Posterior vena cava (tissue), 2 donors: ENCODE data around the gene NID1. TPM values are rescaled to one million over a fixed set of nuclear protein-coding genes. Genes with fewer than 3 reads are reported as not detected.
A peak's percentile ranks its signal among the peaks of the same experiment; 100 is the strongest.

Source experiments
- DNase-seq: peaks from one replicate; pipeline ENCODE4 v3.0.0-alpha.2; 2020; ENCODE audit warnings: low spot score
- intact Hi-C, 2 donors: fragments of 100-400 bp; cut with DNase I; formaldehyde crosslinking; loops; one replicate each; pipeline versions ENCODE4 v1.14.1 to v1.14.2; 2022 to 2023
- long read RNA-seq, 2 donors: library from polyadenylated mRNA; unstranded; transcript quantifications; one replicate each; pipeline ENCODE4 v2.0.0, GENCODE V29; 2020 to 2021
- total RNA-seq, 2 donors: library from RNA; stranded (reverse); fragmentation: NEBNext Ultra II Directional; extraction: Animal tissue kit (Norgen Biotek cat#: 25700); gene quantifications; one replicate each; pipeline ENCODE4 v1.2.1, GENCODE V29; 2021
- donor health status: DM: yes; HTN: yes; CAD: no.
- donor health status: DM: yes; HTN: yes; CAD: no.

NID1 gene, protein sequence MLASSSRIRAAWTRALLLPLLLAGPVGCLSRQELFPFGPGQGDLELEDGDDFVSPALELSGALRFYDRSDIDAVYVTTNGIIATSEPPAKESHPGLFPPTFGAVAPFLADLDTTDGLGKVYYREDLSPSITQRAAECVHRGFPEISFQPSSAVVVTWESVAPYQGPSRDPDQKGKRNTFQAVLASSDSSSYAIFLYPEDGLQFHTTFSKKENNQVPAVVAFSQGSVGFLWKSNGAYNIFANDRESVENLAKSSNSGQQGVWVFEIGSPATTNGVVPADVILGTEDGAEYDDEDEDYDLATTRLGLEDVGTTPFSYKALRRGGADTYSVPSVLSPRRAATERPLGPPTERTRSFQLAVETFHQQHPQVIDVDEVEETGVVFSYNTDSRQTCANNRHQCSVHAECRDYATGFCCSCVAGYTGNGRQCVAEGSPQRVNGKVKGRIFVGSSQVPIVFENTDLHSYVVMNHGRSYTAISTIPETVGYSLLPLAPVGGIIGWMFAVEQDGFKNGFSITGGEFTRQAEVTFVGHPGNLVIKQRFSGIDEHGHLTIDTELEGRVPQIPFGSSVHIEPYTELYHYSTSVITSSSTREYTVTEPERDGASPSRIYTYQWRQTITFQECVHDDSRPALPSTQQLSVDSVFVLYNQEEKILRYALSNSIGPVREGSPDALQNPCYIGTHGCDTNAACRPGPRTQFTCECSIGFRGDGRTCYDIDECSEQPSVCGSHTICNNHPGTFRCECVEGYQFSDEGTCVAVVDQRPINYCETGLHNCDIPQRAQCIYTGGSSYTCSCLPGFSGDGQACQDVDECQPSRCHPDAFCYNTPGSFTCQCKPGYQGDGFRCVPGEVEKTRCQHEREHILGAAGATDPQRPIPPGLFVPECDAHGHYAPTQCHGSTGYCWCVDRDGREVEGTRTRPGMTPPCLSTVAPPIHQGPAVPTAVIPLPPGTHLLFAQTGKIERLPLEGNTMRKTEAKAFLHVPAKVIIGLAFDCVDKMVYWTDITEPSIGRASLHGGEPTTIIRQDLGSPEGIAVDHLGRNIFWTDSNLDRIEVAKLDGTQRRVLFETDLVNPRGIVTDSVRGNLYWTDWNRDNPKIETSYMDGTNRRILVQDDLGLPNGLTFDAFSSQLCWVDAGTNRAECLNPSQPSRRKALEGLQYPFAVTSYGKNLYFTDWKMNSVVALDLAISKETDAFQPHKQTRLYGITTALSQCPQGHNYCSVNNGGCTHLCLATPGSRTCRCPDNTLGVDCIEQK
- total RNA-seq, result 100 to 1,000 TPM; 122 to 189 TPM
- long read RNA-seq, donor 1, full-length matches to known transcripts, result 8 of 27 reads
- long read RNA-seq, donor 1, partial matches to known transcripts, result 10 of 27 reads
- long read RNA-seq, donor 1, other reads (novel, unspliced or antisense), result 9 of 27 reads
- long read RNA-seq, donor 2, full-length matches to known transcripts, result 2 of 26 reads
- long read RNA-seq, donor 2, partial matches to known transcripts, result 10 of 26 reads
- long read RNA-seq, donor 2, other reads (novel, unspliced or antisense), result 14 of 26 reads

DNA sequence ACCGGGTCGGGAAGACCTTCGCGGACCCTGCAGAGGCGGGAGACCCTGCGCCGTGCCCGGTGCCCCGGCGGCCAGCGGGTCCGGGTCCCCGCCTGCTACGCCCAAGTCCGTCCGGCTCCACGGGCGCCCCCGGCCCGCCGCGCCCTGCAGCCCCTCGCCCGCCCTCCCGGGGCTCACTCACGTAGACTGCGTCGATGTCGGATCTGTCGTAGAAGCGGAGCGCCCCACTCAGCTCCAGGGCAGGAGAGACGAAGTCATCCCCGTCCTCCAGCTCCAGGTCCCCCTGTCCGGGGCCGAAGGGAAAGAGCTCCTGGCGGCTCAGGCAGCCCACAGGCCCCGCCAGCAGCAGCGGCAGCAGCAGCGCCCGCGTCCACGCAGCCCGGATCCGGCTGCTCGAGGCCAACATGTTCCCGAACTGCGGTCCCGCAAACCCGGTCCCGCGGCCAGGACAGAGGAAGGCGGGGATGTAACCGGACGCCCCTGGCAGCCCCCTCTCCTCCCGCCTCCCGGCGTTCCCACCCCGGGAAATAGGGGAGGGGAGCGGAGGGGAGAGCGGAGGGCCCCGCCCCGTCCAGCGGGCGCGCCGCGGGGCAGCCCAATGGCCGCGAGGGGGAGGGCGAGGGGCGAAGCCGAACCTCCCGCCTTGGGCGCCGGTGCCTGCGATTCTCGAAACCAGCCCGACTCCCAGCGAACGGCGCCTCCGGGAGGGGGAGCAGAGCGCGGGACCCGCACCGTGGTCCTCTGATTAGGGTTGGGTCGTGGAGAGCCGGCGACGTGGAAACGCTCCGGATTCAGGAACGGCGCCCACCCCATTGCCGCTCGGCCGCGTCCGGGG, at the start of gene NID1:
Gene NID1 (minus strand): TSS at position 417 of the 835 bp plus-strand sequence. CDS start 11 bp downstream, at position 406.
- peak; percentile 95 for DNase-seq
- intact Hi-C loops, result no loop called here

DNA sequence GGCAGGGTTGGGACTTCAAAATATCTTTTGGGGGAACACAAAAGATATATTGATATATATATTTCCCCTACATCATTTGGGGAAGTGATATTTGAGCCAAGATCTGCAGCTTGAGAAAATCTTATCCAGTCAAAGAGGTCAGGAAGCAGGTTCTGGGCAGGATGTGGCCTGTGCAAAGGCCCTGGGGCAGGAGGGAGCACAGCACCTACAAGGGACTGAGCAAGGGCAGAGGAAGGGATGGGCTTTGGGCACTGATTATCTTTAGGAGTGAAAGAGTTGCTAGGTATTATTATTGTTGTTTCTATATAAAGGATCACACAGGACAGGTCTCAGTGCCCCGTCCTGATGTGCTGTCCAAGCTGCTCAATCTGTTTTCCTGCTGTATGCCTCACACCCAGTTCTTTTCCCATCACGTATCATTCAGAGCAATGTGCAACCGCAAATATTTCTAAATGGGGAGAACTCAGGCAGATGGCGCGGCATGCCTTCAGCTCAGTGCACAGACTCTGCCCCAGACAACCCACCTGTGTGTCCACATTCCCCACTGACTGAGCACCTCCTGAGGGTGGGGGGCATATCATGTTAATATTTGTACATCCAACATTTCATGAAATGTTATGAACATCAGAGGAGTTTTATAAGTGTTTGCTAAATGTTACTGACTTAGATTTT, 49.3 kb upstream of the NID1 start:
- intact Hi-C loops, result no loop called here
- no peak for DNase-seq

DNA sequence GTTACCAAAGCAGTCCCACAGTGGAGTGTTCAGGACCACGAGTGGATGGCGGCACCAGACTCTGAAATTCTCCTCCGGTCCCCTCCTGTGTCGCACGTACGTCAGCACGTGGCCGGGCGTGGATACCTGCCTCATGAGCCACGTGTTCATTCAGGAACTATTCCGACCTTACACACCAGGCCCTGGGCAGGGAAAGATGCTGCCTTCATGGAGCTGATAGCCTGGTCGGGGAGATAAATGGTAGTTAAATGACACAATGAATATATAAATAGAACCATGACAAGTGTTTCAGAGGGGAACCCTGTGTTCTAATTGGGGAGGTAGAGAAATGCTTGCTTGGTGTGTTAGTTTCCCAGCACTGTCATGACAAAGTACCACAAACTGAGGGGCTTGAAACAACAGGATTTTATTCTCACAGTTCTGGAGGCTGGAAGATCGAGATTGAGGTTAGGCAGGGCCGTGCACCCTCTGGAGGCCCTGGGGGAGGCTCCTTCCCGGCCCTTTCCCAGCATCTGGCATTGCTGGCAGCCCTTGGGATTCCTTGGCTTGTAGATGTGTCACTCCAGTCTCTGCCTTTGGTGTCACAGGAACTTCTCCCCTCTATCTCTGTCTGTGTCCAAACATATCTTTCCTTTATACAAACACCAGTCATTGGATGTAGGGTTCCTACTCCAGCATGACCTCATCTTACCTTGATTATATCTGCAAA, 48.6 kb upstream of the NID1 start:
- intact Hi-C loops, result no loop called here
- DNase-seq, result no peak

DNA sequence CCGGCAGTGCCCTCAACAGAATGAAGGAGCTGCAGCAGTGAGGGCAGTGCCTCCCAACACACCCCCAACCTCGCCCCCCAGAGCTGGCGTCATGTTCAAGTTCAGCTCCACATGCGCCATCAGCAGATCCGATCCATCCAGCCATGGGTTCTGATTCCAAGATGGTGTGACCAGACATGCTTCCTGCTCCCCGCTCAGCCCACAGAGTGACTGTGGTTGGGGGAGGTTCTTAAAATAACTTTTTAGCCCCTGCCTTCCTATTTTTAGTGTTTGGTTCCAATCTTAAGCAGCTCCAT, 47.4 kb upstream of the NID1 start:
- intact Hi-C loops, result no loop called here
- no peak for DNase-seq

- no peak for DNase-seq
- intact Hi-C loops, result no loop called here
These were observed 46.8 kb upstream of the NID1 start for GRCh38 chr1:236111527-236112331.

DNA sequence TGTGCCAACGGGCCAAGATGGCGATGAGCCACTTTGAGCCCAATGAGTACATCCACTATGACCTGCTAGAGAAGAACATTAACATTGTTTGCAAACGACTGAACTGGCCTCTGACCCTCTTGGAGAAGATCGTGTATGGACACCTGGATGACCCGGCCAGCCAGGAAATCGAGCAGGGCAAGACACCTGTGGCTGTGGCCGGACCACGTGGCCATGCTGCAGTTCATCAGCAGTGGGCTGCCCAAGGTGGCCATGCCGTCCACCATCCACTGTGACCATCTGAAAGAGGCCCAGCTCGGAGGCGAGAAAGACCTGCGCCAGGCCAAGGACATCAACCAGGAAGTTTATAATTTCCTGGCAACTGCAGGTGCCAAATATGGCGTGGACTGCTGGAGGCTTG, 45.2 kb upstream of the NID1 start:
- DNase-seq, result peak; percentile 76
- intact Hi-C loops, result no loop called here

DNA sequence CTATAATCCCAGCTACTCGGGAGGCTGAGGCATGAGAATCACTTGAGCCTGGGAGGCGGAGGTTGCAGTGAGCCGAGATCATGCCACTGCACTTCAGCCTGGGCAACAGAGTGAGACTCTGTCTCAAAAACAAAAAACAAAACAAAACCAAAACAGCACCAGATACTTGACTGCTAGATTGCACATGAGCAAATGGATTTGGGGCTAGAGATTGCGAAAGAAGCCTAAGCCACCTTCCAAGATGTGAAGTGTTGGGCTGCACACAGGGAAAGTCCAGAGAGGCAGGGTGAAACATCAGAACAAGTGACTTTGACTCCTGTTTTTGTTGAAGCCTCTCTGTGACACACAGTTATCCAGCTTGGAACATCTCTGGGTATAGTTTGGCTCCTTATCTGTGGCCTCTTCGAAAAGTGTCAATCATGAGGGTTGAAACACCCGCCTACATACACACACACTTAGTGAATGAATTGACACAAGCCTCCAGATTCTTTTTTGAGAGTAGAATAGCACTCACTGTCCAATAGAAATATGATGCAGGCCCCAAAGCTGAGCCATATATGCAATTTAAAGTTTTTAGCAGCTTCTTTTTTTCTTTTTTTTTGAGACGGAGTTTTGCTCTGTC, 43.2 kb upstream of the NID1 start:
- intact Hi-C loops, result loop anchor here in 1 of 2 donors (10.0 kb wide), 1 partner anchor 757 kb away; no protein-coding TSS in a partner anchor
- no peak for DNase-seq

GRCh38 chr1:236107121-236107907, 42.4 kb upstream of the NID1 start:
- DNase-seq, result no peak
- intact Hi-C loops, result loop anchor here in 1 of 2 donors (10.0 kb wide), 1 partner anchor 757 kb away; no protein-coding TSS in a partner anchor

DNA sequence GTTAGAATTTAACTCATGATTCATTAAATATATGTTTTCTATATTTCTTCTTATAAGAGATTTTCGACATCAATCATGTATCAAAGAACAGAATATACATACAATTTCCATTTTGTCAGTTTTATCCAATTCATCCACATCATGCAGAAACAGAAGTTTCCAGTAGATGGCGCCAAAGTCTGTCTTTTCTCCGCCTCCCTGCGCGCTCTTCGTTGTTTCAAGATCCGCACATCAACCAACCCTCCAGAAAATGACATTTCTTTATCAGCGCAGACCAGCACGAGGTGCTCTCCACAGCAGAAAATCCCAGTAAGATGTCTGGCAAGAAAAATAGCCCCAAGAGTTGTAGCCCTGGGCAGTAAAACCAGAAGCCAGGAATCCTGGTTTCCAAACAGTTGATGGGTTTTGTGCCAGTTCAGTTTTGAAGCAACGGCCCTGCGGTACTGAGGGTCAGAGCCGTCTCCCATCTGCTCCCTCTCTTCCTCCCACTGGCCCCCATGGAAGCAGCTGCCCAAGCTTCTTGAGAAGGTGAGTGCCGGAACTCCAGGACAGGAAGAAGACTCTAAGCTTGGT, 38.8 kb upstream of the NID1 start:
- intact Hi-C loops, result loop anchor here (2.0 to 10.0 kb wide), 3 partner anchors 383 to 761 kb away; no protein-coding TSS in a partner anchor
- no peak for DNase-seq

- intact Hi-C loops, result loop anchor here (5.0 to 10.0 kb wide), 2 partner anchors 389 to 762 kb away; no protein-coding TSS in a partner anchor
These were observed 38.2 kb upstream of the NID1 start for GRCh38 chr1:236103059-236103458.

GRCh38 chr1:236102611-236103010, 37.7 kb upstream of the NID1 start:
- intact Hi-C loops, result loop anchor here (5.0 to 10.0 kb wide), 2 partner anchors 390 to 762 kb away; no protein-coding TSS in a partner anchor
- DNase-seq, result no peak

More at GRCh38 chr1:236103059-236103458, 38.2 kb upstream of the NID1 start:
- no peak for DNase-seq

GRCh38 chr1:236101233-236102200, 36.6 kb upstream of the NID1 start:
- intact Hi-C loops, result loop anchor here (5.0 to 10.0 kb wide), 2 partner anchors 391 to 763 kb away; no protein-coding TSS in a partner anchor

DNA sequence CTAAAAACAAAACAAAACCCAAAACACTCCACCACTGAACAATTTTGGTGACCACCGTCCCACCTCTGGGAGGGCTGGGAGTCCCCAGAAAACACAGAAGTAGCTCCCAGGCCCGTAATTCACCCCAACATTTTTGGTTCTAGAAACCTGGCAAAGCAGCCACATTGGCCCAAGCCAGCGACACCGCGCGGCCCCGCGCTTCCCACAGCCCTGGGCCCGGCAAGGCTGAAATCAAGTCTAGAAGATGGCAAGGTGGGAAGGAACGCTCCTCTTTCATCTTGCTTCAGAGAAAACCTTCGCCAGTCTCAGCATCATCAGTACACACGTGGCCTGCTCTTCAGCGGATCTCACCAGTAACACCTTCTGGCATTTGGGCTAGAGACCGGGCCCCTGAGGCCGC, 35.9 kb upstream of the NID1 start:
- intact Hi-C loops, result loop anchor here (5.0 to 10.0 kb wide), 2 partner anchors 392 to 764 kb away; no protein-coding TSS in a partner anchor

More at GRCh38 chr1:236101233-236102200, 36.6 kb upstream of the NID1 start:
- DNase-seq, result no peak

More for the DNA sequence above, 35.9 kb upstream of the NID1 start:
- DNase-seq, result no peak
